SK-N-SH (cell line): Measurements from ENCODE around the gene SLC2A10.

Source experiments
- MEF2A ChIP-seq: IDR thresholded peaks from 2 replicates; pipeline ENCODE4 v1.4.0; 2012; ENCODE audit warnings: low read depth, borderline replicate concordance
- NFIC ChIP-seq: IDR thresholded peaks from 2 replicates; pipeline ENCODE4 v1.4.0; 2012; ENCODE audit warnings: borderline replicate concordance
- SIN3A ChIP-seq: IDR thresholded peaks from 2 replicates; pipeline ENCODE4 v1.6.1; 2012; ENCODE audit warnings: low read depth, mild to moderate bottlenecking, low read length, moderate library complexity, borderline replicate concordance
- TF ChIP-seq, protein P1 (sequence below): IDR thresholded peaks from 2 replicates; pipeline ENCODE4 v1.4.0; 2012; ENCODE audit warnings: low read depth
- TF ChIP-seq, protein P2 (sequence below): fragments of 200-600 bp; sonication (generic); IDR thresholded peaks from 2 replicates; pipeline ENCODE4 v1.6.1; 2017; ENCODE audit warnings: antibody characterized with exemption, mild to moderate bottlenecking, moderate library complexity

DNA sequence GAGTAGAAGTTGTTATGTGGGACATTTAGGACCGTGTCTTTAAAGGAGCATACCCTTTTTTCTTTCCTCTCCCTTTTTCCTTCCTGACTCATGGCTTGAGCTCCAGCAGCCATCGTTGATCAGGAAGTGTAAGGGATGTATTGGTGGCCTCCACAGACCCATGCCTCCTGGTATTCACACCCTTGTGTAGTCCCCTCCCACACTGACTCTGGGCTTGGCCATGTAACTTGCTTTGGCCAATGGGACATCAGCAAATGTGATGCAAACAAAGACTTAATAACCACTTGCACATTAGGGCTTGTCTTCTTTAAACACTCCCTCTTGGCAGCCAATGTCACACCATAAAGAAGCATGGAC, 39.2 kb upstream of the SLC2A10 start:
- TF ChIP-seq, protein P1, sequence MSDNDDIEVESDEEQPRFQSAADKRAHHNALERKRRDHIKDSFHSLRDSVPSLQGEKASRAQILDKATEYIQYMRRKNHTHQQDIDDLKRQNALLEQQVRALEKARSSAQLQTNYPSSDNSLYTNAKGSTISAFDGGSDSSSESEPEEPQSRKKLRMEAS = no peak
- TF ChIP-seq SIN3A = no peak
- TF ChIP-seq, protein P2, sequence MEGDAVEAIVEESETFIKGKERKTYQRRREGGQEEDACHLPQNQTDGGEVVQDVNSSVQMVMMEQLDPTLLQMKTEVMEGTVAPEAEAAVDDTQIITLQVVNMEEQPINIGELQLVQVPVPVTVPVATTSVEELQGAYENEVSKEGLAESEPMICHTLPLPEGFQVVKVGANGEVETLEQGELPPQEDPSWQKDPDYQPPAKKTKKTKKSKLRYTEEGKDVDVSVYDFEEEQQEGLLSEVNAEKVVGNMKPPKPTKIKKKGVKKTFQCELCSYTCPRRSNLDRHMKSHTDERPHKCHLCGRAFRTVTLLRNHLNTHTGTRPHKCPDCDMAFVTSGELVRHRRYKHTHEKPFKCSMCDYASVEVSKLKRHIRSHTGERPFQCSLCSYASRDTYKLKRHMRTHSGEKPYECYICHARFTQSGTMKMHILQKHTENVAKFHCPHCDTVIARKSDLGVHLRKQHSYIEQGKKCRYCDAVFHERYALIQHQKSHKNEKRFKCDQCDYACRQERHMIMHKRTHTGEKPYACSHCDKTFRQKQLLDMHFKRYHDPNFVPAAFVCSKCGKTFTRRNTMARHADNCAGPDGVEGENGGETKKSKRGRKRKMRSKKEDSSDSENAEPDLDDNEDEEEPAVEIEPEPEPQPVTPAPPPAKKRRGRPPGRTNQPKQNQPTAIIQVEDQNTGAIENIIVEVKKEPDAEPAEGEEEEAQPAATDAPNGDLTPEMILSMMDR = no peak
- no peak for TF ChIP-seq MEF2A
- TF ChIP-seq NFIC = no peak
